ENCODE results near the gene FARS2. TPM values are rescaled to one million over a fixed set of nuclear protein-coding genes. Genes with fewer than 3 reads are reported as not detected.

Gene FARS2
- total RNA-seq (10 to 100 TPM; 15.6 to 19.2 TPM), polyA plus RNA-seq (10 to 100 TPM; 29.5 to 48.4 TPM)

DNA sequence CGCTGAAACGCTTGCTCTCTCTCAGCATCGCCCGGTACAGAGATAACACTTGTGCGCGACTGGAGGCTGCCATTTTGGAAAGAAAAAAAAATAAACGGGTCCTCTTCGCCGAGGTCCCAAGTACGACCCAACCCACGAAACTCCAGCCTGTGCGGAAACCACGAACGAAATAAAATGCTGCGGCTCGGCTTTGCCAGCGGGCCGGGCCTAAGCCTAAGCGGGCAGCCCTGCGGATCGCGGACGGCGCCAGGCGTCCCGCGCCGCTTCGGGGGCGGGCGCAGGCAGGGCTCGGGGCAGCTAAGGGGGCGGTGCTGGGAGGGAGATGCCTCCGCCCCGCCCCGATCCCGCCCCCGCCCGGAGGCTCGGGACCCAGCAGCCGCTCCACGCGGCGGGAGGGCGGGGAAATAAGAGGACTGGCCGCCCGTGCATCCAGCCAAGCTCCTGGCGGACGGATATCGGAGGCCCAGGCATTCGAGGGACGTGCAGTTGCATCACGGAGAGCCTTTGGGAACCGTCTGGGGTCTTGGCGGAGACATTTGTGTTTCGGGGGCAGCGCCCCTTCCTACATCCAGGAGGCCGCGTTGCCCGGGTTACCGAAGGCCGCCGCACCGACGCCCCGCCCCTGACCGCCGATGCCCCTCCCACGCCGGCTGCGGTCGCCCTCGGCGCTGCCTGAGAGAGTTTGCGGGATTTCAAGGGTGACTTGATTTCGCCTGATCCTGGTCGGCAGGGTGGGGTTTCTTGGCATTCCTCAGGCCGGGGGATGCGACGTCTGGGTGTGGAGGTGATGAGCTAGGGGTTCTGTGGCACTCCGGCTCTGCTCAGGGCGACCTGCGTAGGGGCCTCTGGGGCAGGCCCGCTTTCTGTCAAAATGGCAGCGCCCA, at the start of gene FARS2, which contains the start of gene LYRM4:
Gene FARS2, plus strand, starts transcription at position 853 of the 884 bp plus-strand sequence.
Gene LYRM4, minus strand, starts transcription at position 290 of the 884 bp plus-strand sequence. Its CDS starts 217 bp downstream, at position 73.
- H3K4me3 ChIP-seq (ENCODE audit: low read length in 2 of 2), result peak within 1 kb of the TSS; percentile 95 to 96
- intact Hi-C loops (cut with micrococcal nuclease), result loop anchor here (1.0 to 10.0 kb wide), 9 partner anchors 42 to 1904 kb away; partner anchors contain the start of genes CDYL, NRN1 and RREB1
- Mint-ChIP-seq H3K4me1 (peaks cover 18 to 40% (median 27%) of the 10 kb centered on the region in 4 donors), H3K36me3 (peaks cover 2 to 11% of the 10 kb centered on the region in 2 donors), H3K4me3 (peak within 1 kb of the TSS; percentile 96 to 99 (median 99)), H3K27ac (peak within 1 kb of the TSS; percentile 99 to 100 (median 100)), H3K27me3 (no peaks in the 10 kb centered on the region), H3K9me3 (no peaks in the 10 kb centered on the region)
- no peaks in the 10 kb centered on the region for H3K27me3 ChIP-seq (ENCODE audit: insufficient read depth, low read length)
- no peaks in the 10 kb centered on the region for H3K36me3 ChIP-seq (ENCODE audit: insufficient read depth, low read length)
- no peaks in the 10 kb centered on the region for H3K9me3 ChIP-seq (ENCODE audit: control insufficient read depth in 1 of 2, low read length in 2 of 2)
- POLR2A ChIA-PET (ENCODE audit: partially characterized antibody), result interaction anchor here (0.5 to 2.7 kb wide), 7 partner anchors 75 to 1398 kb away, joined by 3 to 17 read pairs (median 4); partner anchors contain the start of gene RPP40
- CTCF ChIA-PET (ENCODE audit: partially characterized antibody), result interaction anchor here (1.2 to 1.4 kb wide), 2 partner anchors 86 to 117 kb away, joined by 3 to 4 read pairs; no protein-coding TSS in a partner anchor
- peak; percentile 90 to 99 (median 96) for DNase-seq
- peaks cover 21% of the 10 kb centered on the region for H3K4me1 ChIP-seq (ENCODE audit: insufficient read depth, low read length)
- H3K27ac ChIP-seq (ENCODE audit: low read depth, low read length), result peak within 1 kb of the TSS; percentile 95

DNA sequence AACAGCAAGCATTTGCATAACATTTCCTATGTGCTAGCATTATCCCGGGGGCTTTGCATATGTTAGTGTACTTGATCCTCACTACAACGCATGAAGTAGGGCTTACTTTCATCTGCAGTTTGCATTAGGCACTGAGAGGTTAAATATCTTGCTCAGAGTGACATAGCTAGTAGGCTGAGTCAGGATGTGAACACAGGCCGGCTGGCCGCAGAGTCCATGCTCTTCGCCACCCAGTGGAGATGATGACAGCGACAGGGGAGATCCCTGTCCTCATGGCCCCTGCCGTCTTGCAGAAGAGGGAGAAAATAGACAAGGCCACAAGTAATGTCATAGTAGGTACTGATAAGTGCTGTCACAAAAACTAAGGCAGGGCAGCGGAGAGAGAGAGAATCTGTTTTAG, 47.5 kb upstream of the FARS2 start:
- Histone ChIP-seq H3K36me3 (ENCODE audit: insufficient read depth, low read length) (peaks cover 8% of the 10 kb centered on the region), H3K4me3 (ENCODE audit: low read length in 2 of 2) (no peak overlapping the region), H3K27ac (ENCODE audit: low read depth, low read length) (no peak overlapping the region), H3K9me3 (ENCODE audit: control insufficient read depth in 1 of 2, low read length in 2 of 2) (no peaks in the 10 kb centered on the region), H3K27me3 (ENCODE audit: insufficient read depth, low read length) (no peaks in the 10 kb centered on the region), H3K4me1 (ENCODE audit: insufficient read depth, low read length) (no peaks in the 10 kb centered on the region)
- DNase-seq, result no peak
- Mint-ChIP-seq H3K4me3 (no peak overlapping the region), H3K4me1 (peaks cover 0 to 4% (median 2%) of the 10 kb centered on the region in 4 donors), H3K27me3 (no peaks in the 10 kb centered on the region), H3K27ac (no peak overlapping the region), H3K36me3 (peaks cover 19 to 26% of the 10 kb centered on the region in 2 donors), H3K9me3 (no peaks in the 10 kb centered on the region)
- ChIA-PET CTCF (ENCODE audit: partially characterized antibody) (interaction anchor here (1.3 kb wide), 1 partner anchor 89 kb away, joined by 3 read pairs; no protein-coding TSS in a partner anchor), POLR2A (ENCODE audit: partially characterized antibody) (no interaction called here)
- intact Hi-C loops (cut with micrococcal nuclease), result no loop called here

DNA sequence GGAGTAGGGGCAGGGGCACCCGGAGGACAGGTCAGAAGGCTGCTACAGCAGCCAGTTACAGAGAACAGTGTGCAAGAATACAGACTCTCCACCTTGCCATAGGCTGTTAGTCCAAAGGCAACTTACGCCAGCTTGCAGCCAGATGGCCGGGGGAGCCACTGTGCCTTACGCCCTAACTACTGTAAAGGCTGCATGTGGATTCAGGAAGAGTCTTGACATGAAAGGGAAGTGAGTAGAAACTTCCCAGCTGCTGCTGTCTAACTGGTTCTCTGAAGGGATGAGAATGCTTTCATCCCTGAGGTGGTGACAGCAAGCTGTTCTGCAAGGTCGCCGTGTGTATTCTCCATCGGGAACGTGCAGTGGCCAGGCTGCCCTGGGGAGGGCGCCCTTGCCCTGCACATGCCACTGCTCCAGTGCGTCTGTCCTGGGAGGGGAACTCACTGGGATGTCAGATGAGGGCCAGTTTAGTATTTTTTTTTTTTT, 46.7 kb upstream of the FARS2 start:
- Mint-ChIP-seq H3K4me3 (no peak overlapping the region), H3K4me1 (peaks cover 0 to 4% (median 2%) of the 10 kb centered on the region in 4 donors), H3K9me3 (no peaks in the 10 kb centered on the region), H3K27ac (no peak overlapping the region), H3K27me3 (no peaks in the 10 kb centered on the region), H3K36me3 (peaks cover 19 to 26% of the 10 kb centered on the region in 2 donors)
- no peaks in the 10 kb centered on the region for H3K9me3 ChIP-seq (ENCODE audit: control insufficient read depth in 1 of 2, low read length in 2 of 2)
- ChIA-PET POLR2A (ENCODE audit: partially characterized antibody) (no interaction called here), CTCF (ENCODE audit: partially characterized antibody) (interaction anchor here (1.3 kb wide), 1 partner anchor 88 kb away, joined by 3 read pairs; no protein-coding TSS in a partner anchor)
- intact Hi-C loops (cut with micrococcal nuclease), result no loop called here
- no peak overlapping the region for H3K4me3 ChIP-seq (ENCODE audit: low read length in 2 of 2)
- no peaks in the 10 kb centered on the region for H3K27me3 ChIP-seq (ENCODE audit: insufficient read depth, low read length)
- no peak overlapping the region for H3K27ac ChIP-seq (ENCODE audit: low read depth, low read length)
- peaks cover 8% of the 10 kb centered on the region for H3K36me3 ChIP-seq (ENCODE audit: insufficient read depth, low read length)
- no peak for DNase-seq
- H3K4me1 ChIP-seq (ENCODE audit: insufficient read depth, low read length), result no peaks in the 10 kb centered on the region

DNA sequence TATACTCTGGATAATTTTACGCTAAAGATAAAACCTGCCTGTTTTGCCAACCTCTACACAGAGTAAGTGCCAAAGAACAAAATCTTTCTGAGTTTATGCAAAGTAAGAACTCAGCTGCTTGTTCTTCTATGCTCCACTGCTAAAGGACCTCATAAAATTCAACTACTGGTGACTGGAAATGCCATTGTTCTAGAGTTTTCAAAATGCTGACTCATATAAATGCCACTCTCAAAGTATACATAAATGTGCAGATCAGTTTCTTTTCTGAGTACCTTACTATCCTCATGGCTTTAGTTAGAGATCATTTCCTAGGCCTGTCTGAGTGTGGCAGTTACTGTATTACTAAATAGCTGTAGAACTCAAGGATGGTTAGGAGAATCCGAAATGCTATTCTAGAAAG, 46.2 kb upstream of the FARS2 start:
- Mint-ChIP-seq H3K27me3 (no peaks in the 10 kb centered on the region), H3K4me3 (no peak overlapping the region), H3K9me3 (no peaks in the 10 kb centered on the region), H3K4me1 (peaks cover 0 to 4% (median 2%) of the 10 kb centered on the region in 4 donors), H3K27ac (no peak overlapping the region), H3K36me3 (peaks cover 19 to 26% of the 10 kb centered on the region in 2 donors)
- ChIA-PET CTCF (ENCODE audit: partially characterized antibody) (interaction anchor here (1.3 kb wide), 1 partner anchor 88 kb away, joined by 3 read pairs; no protein-coding TSS in a partner anchor), POLR2A (ENCODE audit: partially characterized antibody) (no interaction called here)
- no peak for DNase-seq
- Histone ChIP-seq H3K4me1 (ENCODE audit: insufficient read depth, low read length) (no peaks in the 10 kb centered on the region), H3K36me3 (ENCODE audit: insufficient read depth, low read length) (peaks cover 8% of the 10 kb centered on the region), H3K9me3 (ENCODE audit: control insufficient read depth in 1 of 2, low read length in 2 of 2) (no peaks in the 10 kb centered on the region), H3K4me3 (ENCODE audit: low read length in 2 of 2) (no peak overlapping the region), H3K27ac (ENCODE audit: low read depth, low read length) (no peak overlapping the region), H3K27me3 (ENCODE audit: insufficient read depth, low read length) (no peaks in the 10 kb centered on the region)
- intact Hi-C loops (cut with micrococcal nuclease), result no loop called here

DNA sequence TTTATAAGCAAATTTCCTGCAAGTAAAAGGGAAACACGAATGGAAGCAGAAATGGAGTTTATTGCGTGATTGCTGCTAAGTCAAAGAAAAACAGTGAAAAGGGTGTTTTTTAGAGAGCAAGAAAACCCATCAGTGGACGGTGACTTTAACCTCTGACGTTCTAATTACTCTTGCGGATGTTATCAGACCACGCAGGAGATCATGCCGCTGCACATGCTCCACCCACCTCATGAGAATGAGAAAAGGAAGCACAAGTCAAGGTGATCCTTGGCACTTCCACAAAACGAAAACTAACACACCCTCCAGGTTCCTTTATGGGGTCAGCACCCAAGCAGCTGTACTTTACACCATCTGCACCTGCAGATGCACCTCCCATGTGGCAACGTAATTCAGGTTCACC, 45.5 kb upstream of the FARS2 start:
- no peak overlapping the region for H3K27ac ChIP-seq (ENCODE audit: low read depth, low read length)
- Mint-ChIP-seq H3K9me3 (no peaks in the 10 kb centered on the region), H3K27ac (no peak overlapping the region), H3K27me3 (no peaks in the 10 kb centered on the region), H3K4me1 (peaks cover 0 to 4% (median 2%) of the 10 kb centered on the region in 4 donors), H3K36me3 (peaks cover 19 to 26% of the 10 kb centered on the region in 2 donors), H3K4me3 (no peak overlapping the region)
- no peaks in the 10 kb centered on the region for H3K9me3 ChIP-seq (ENCODE audit: control insufficient read depth in 1 of 2, low read length in 2 of 2)
- H3K4me1 ChIP-seq (ENCODE audit: insufficient read depth, low read length), result no peaks in the 10 kb centered on the region
- peaks cover 8% of the 10 kb centered on the region for H3K36me3 ChIP-seq (ENCODE audit: insufficient read depth, low read length)
- no peak for DNase-seq
- POLR2A ChIA-PET (ENCODE audit: partially characterized antibody), result no interaction called here
- intact Hi-C loops (cut with micrococcal nuclease), result no loop called here
- CTCF ChIA-PET (ENCODE audit: partially characterized antibody), result no interaction called here
- H3K27me3 ChIP-seq (ENCODE audit: insufficient read depth, low read length), result no peaks in the 10 kb centered on the region
- no peak overlapping the region for H3K4me3 ChIP-seq (ENCODE audit: low read length in 2 of 2)

DNA sequence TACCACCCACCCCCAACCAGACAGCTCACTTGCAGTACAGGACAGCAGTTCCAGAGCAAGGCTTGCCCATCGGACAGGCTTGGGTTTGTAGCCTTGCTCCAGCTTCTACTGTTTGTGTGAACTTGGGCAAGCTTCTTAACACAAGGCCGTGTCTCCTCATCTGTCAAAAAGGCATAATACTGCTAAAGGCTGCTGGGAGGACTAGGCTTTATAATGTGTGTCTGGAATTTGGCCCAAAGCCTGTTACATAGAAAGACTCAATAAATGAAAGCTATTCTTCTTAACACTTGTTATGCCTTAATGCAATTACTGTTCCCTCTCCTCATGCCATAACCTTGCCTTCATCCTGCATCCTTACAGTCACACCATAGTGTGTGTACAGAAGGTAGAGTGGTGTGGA, 44.0 kb upstream of the FARS2 start:
- Histone ChIP-seq H3K27me3 (ENCODE audit: insufficient read depth, low read length) (no peaks in the 10 kb centered on the region), H3K4me3 (ENCODE audit: low read length in 2 of 2) (no peak overlapping the region), H3K4me1 (ENCODE audit: insufficient read depth, low read length) (no peaks in the 10 kb centered on the region), H3K36me3 (ENCODE audit: insufficient read depth, low read length) (peaks cover 8% of the 10 kb centered on the region), H3K9me3 (ENCODE audit: control insufficient read depth in 1 of 2, low read length in 2 of 2) (no peaks in the 10 kb centered on the region), H3K27ac (ENCODE audit: low read depth, low read length) (no peak overlapping the region)
- Mint-ChIP-seq H3K27me3 (no peaks in the 10 kb centered on the region), H3K4me1 (peaks cover 0 to 1% (median 0%) of the 10 kb centered on the region in 4 donors), H3K27ac (peak overlapping the region in 1 of 7 donors; percentile 52), H3K4me3 (no peak overlapping the region), H3K36me3 (peaks cover 19 to 34% of the 10 kb centered on the region in 2 donors), H3K9me3 (no peaks in the 10 kb centered on the region)
- POLR2A ChIA-PET (ENCODE audit: partially characterized antibody), result interaction anchor here (0.5 kb wide), 1 partner anchor 177 kb away, joined by 3 read pairs; no protein-coding TSS in a partner anchor
- no peak for DNase-seq
- CTCF ChIA-PET (ENCODE audit: partially characterized antibody), result no interaction called here
- intact Hi-C loops (cut with micrococcal nuclease), result no loop called here
